ENCODE results near the gene PLEKHA8.

- TF ChIP-seq CTCF (IDR thresholded peaks at IDR 0.05) (no peak), POLR2A (IDR thresholded peaks at IDR 0.05) (no peak)
Measured at GRCh38 chr7:30086529-30086928, 58.3 kb downstream of the PLEKHA8 start.
